K562 (cell line): ENCODE measurements around the gene SBF1. TPM values are rescaled to one million over a fixed set of nuclear protein-coding genes. Genes with fewer than 3 reads are reported as not detected.

Experiments used
- ATAC-seq: fragments of 200-7000 bp; cut with Tn5 transposase; 3 replicates; pipeline ENCODE4 v1.9.1; 2020; ENCODE audit warnings: moderate library complexity
- BruUV-seq: library from RNA; stranded (reverse); fragments of 400-500 nt; replicated peaks from 2 replicates; lab custom pipeline; 2021; lab: Mats Ljungman, UMichigan
- CTCF ChIA-PET: fragments of 300-600 bp; formaldehyde crosslinking; extraction: SDS; loops from one replicate; lab custom pipeline; 2021; ENCODE audit warnings: low intra/inter-chr PET ratio; lab: Yijun Ruan, JAX
- POLR2A ChIA-PET: fragments of 300-600, 350-650 bp; sonication (Branson Sonifier 250); formaldehyde crosslinking; extraction: SDS; loops from one replicate; lab custom pipeline; 2021; ENCODE audit warnings: antibody characterized with exemption, inconsistent platforms; lab: Yijun Ruan, JAX
- DNase-seq, 4 experiments: peaks; one replicate each; pipeline versions ENCODE4 v3.0.0 to v3.0.0-alpha.2; 2011 to 2018; ENCODE audit warnings: low spot score in 3 of 4, mixed read lengths in 3 of 4; ENCODE audit errors: extremely low read depth in 1 of 4
- FAIRE-seq: peaks from 2 replicates; lab custom pipeline; 2011; peaks lifted over from hg19 to GRCh38; lab: Jason Lieb, UNC
- H2AFZ ChIP-seq: 2 replicates; pipeline ENCODE4 v1.6.0; 2011; ENCODE audit warnings: low read depth, low read length, control low read depth, inconsistent platforms
- H3K27ac ChIP-seq: fragments of 200-600 bp; 3 replicates; pipeline ENCODE4 v1.8.0; 2011; ENCODE audit warnings: low read depth, mild to moderate bottlenecking, control low read depth, inconsistent platforms, low read length, moderate library complexity, mixed read lengths; ENCODE audit errors: extremely low read depth
- H3K27me3 ChIP-seq, 2 experiments: fragments of 300-600 bp in 1 of 2; 2 replicates in 1 of 2; 3 replicates in 1 of 2; pipeline versions ENCODE4 v1.6.0 to v1.8.0; 2011; ENCODE audit warnings: inconsistent platforms in 2 of 2, low read length in 2 of 2, mild to moderate bottlenecking in 1 of 2, mixed read lengths in 1 of 2, moderate library complexity in 1 of 2; ENCODE audit not compliant: control insufficient read depth in 2 of 2, insufficient read depth in 2 of 2
- H3K36me3 ChIP-seq: fragments of 300-600 bp; 3 replicates; pipeline ENCODE4 v1.8.0; 2011; ENCODE audit warnings: mild to moderate bottlenecking, low read length, inconsistent platforms; ENCODE audit not compliant: control insufficient read depth, insufficient read depth
- H3K4me1 ChIP-seq, 2 experiments: fragments of 200-600 bp in 1 of 2; replicated peaks in 1 of 2; 2 replicates in 1 of 2; 3 replicates in 1 of 2; pipeline versions ENCODE4 v1.5.1 to v1.8.0; 2011; ENCODE audit warnings: inconsistent platforms in 2 of 2, low read length in 2 of 2, mild to moderate bottlenecking in 1 of 2, mixed read lengths in 1 of 2, moderate library complexity in 1 of 2; ENCODE audit not compliant: control insufficient read depth in 2 of 2, insufficient read depth in 2 of 2
- H3K4me2 ChIP-seq: 2 replicates; pipeline ENCODE4 v1.6.1; 2011; ENCODE audit warnings: low read length, control low read depth, inconsistent platforms, mixed read lengths; ENCODE audit not compliant: insufficient read depth
- H3K4me3 ChIP-seq: fragments of 200-600 bp; sonication (generic), shearing (Covaris generic); 2 replicates; pipeline ENCODE4 v1.5.1; 2016; ENCODE audit warnings: control low read depth, inconsistent platforms
- H3K79me2 ChIP-seq: fragments of 200-600 bp; 3 replicates; pipeline ENCODE4 v1.8.0; 2011; ENCODE audit warnings: low read length, inconsistent platforms; ENCODE audit not compliant: control insufficient read depth, insufficient read depth
- H3K9ac ChIP-seq, 2 experiments: 2 replicates each; pipeline versions ENCODE4 v1.6.0 to v1.6.1; 2011; ENCODE audit warnings: low read depth in 2 of 2, low read length in 2 of 2, control low read depth in 1 of 2, inconsistent platforms in 1 of 2, mild to moderate bottlenecking in 1 of 2, mixed read lengths in 1 of 2; ENCODE audit not compliant: insufficient read depth in 1 of 2
- H3K9me1 ChIP-seq: one replicate; pipeline ENCODE4 v1.6.0; 2011; ENCODE audit warnings: inconsistent platforms, mild to moderate bottlenecking, low read length, moderate library complexity; ENCODE audit not compliant: control insufficient read depth, insufficient read depth
- H3K9me3 ChIP-seq: replicated peaks from 2 replicates; pipeline ENCODE4 v1.5.1; 2011; ENCODE audit warnings: low read depth, low read length, inconsistent platforms; ENCODE audit not compliant: control insufficient read depth, insufficient read depth
- H4K20me1 ChIP-seq: replicated peaks from 2 replicates; pipeline ENCODE4 v1.6.1; 2011; ENCODE audit warnings: low read length, inconsistent platforms, mixed read lengths; ENCODE audit not compliant: control insufficient read depth, insufficient read depth
- FUS ChIP-seq: fragments of 200-400 bp; formaldehyde crosslinking; optimal IDR thresholded peaks from 2 replicates; pipeline ENCODE3; 2017; ENCODE audit warnings: low read depth, low read length
- HES1 ChIP-seq: fragments of 450-650 bp; IDR thresholded peaks from 2 replicates; pipeline ENCODE4 v1.6.1; 2016; ENCODE audit warnings: low read depth, mild to moderate bottlenecking, moderate library complexity
- HMG20B ChIP-seq: fragments of 250-450 bp; sonication (Bioruptor Pico); IDR thresholded peaks from 2 replicates; pipeline ENCODE4 v1.5.0; 2021; ENCODE audit warnings: mild to moderate bottlenecking
- MAFG ChIP-seq: fragments of 450-650 bp; conservative IDR thresholded peaks from 2 replicates; pipeline ENCODE4 v1.6.1; 2016; ENCODE audit warnings: missing genetic modification characterization, missing compliant biosample characterization
- MBD1 ChIP-seq: fragments of 250-450 bp; sonication (Bioruptor Pico); IDR thresholded peaks from 2 replicates; pipeline ENCODE4 v1.8.0; 2022; ENCODE audit warnings: inconsistent platforms
- MCM2 ChIP-seq: fragments of 450-650 bp; IDR thresholded peaks from 2 replicates; pipeline ENCODE4 v1.6.1; 2017; ENCODE audit warnings: low read depth, mild to moderate bottlenecking
- NR1H2 ChIP-seq: sonication (generic); formaldehyde crosslinking; IDR thresholded peaks from 2 replicates; pipeline ENCODE4 v1.4.0; 2020; ENCODE audit warnings: mild to moderate bottlenecking, missing genetic modification reagents
- POLR2G ChIP-seq: fragments of 200-400 bp; formaldehyde crosslinking; IDR thresholded peaks from 2 replicates; pipeline ENCODE4 v1.6.1; 2017; ENCODE audit warnings: low read depth, mild to moderate bottlenecking, antibody characterized with exemption, low read length, moderate library complexity
- RBM22 ChIP-seq: fragments of 200-400 bp; formaldehyde crosslinking; IDR thresholded peaks from 2 replicates; pipeline ENCODE4 v1.6.1; 2018; ENCODE audit warnings: low read length, low read depth; ENCODE audit not compliant: poor library complexity, severe bottlenecking
- SAFB2 ChIP-seq: fragments of 200-400 bp; formaldehyde crosslinking; IDR thresholded peaks from 2 replicates; pipeline ENCODE4 v1.6.1; 2018; ENCODE audit warnings: borderline replicate concordance, low read length, low read depth, moderate library complexity; ENCODE audit not compliant: severe bottlenecking
- SMAD2 ChIP-seq: fragments of 150-350 bp; IDR thresholded peaks from 2 replicates; pipeline ENCODE4 v1.6.1; 2014; ENCODE audit warnings: low read depth, mild to moderate bottlenecking, low read length
- SUPT5H ChIP-seq: fragments of 450-650 bp; IDR thresholded peaks from 2 replicates; pipeline ENCODE4 v1.6.1; 2016
- TARDBP ChIP-seq: fragments of 450-650 bp; IDR thresholded peaks from 2 replicates; pipeline ENCODE4 v1.6.1; 2016
- WGBS: fragments of 100-300 bp; shearing (Covaris generic); methylation state at CpG from one replicate; pipeline ENCODE4 v1.1.6; 2016; ENCODE audit warnings: low coverage, mixed read lengths; ENCODE audit not compliant: insufficient coverage; ENCODE audit errors: missing lambda C conversion rate; 5-methylcytosine and 5-hydroxymethylcytosine counted together
- in situ Hi-C: fragments of 300-500 bp; cut with MboI; formaldehyde crosslinking; loops from 4 replicates; pipeline ENCODE4 v1.15.0; 2018; ENCODE audit warnings: inconsistent platforms, mixed read lengths
- intact Hi-C: fragments of 100-400 bp; cut with micrococcal nuclease; formaldehyde crosslinking; loops from 2 replicates; pipeline ENCODE4 v1.14.2; 2022
- polyA plus RNA-seq, 8 experiments: library from polyadenylated mRNA; depleted of rRNA in 4 of 8; stranded (reverse) in 5 of 8; unstranded in 3 of 8; fragments of >200 nt; fragmentation: Nextera tagmentation in 2 of 8; fragmentation: Illumina TruSeq in 1 of 8; extraction: Ambion mirVana in 2 of 8; extraction: Trizol in 1 of 8; gene quantifications; 2 replicates each; pipeline versions ENCODE4 v1.2.1 to v1.2.3, GENCODE V29; 2011 to 2014; ENCODE audit warnings: inconsistent platforms in 1 of 8, missing spikeins in 1 of 8
- total RNA-seq, 7 experiments: library from RNA; depleted of rRNA in 6 of 7; stranded (reverse); fragments of >200 nt in 6 of 7; fragmentation: Illumina TruSeq in 2 of 7; extraction: Trizol in 2 of 7; gene quantifications; 2 replicates each; pipeline versions ENCODE4 v1.2.1 to v1.2.3, GENCODE V29; 2011 to 2021; ENCODE audit warnings: low replicate concordance in 1 of 7

Gene SBF1
- total and polyA plus RNA-seq, 9 of the 15 experiments (the other 6 are each of a cell fraction or from before 2014, with no cell fraction given): 0.44 to 50.4 (median 11.4) TPM

- 88% methylated on average over 13 of the region's 27 CpGs for WGBS
- intact Hi-C loops: no loop called here
- Histone ChIP-seq H3K9ac (no peak overlapping the region; a peak in 1 of 4 replicates), H3K27ac (no peak overlapping the region), H3K9me3 (no peaks in the 10 kb centered on the region)
- TF ChIP-seq MBD1 (CRISPR knock-in tag) (no peak), HMG20B (no peak), RBM22 (peak; percentile 26), SMAD2 (no peak), NR1H2 (CRISPR knock-in tag) (no peak), SAFB2 (no peak), TARDBP (no peak), MAFG (tag) (no peak), FUS (no peak), SUPT5H (no peak), POLR2G (peak; percentile 12), HES1 (no peak), MCM2 (no peak)
- TF ChIP-seq, all 486 proteins: peak for 2
- H3K9me1 ChIP-seq: peaks cover 2% of the 10 kb centered on the region
- H3K27me3 ChIP-seq: no peaks in the 10 kb centered on the region
- POLR2A ChIA-PET: no interaction called here
- H3K4me1 ChIP-seq: peaks cover 0 to 36% of the 10 kb centered on the region in 2 experiments; a peak in 2 of 5 replicates
- no peak overlapping the region for H2AFZ ChIP-seq
- CTCF ChIA-PET: no interaction called here
- DNase-seq (no peak), FAIRE-seq (no peak), ATAC-seq (no peak)
- BruUV-seq: no TSS peak
- H3K4me3 ChIP-seq: no peak overlapping the region
- H3K79me2 ChIP-seq: no peaks in the 10 kb centered on the region
- no peaks in the 10 kb centered on the region for H4K20me1 ChIP-seq
- in situ Hi-C loops: no loop called here
- H3K36me3 ChIP-seq: peaks cover 48% of the 10 kb centered on the region; the same call in 1 of the 3 replicates
- H3K4me2 ChIP-seq: no peak overlapping the region
These were observed 27.0 kb downstream of the SBF1 start for GRCh38 chr22:50447576-50448551.
